ENCODE measurements around the gene STAT2.
"Not testable (repeated sequence)": the region's sequence is repeated elsewhere in the genome, so short reads cannot be mapped to it uniquely, and the experiment has no call there.

STAT2 gene

GRCh38 chr12:56333679-56334489 lies 26.0 kb downstream of the STAT2 start, which contains the start of gene PAN2:
Gene PAN2, minus strand, starts transcription at chr12:56334000. Its CDS starts 906 bp downstream, at chr12:56333094.
- peak; percentile 90 to 98 (median 96) for DNase-seq
- intact Hi-C loops (cut with DNase I): loop anchor here (5.0 kb wide), 1 partner anchor 133 kb away; the partner anchor contains the start of gene SPRYD4

- intact Hi-C loops (cut with DNase I): loop anchor here (5.0 kb wide), 1 partner anchor 134 kb away; the partner anchor contains the start of gene SPRYD4
These were observed 26.7 kb downstream of the STAT2 start for GRCh38 chr12:56333197-56333678.

GRCh38 chr12:56332512-56333196 lies 27.3 kb downstream of the STAT2 start:
- intact Hi-C loops (cut with DNase I): loop anchor here (5.0 kb wide), 1 partner anchor 135 kb away; the partner anchor contains the start of gene SPRYD4
- DNase-seq: no peak

More at GRCh38 chr12:56333197-56333678, 26.7 kb downstream of the STAT2 start:
- peak in 2 of 42 donors; percentile 15 to 58 for DNase-seq

- intact Hi-C loops (cut with DNase I): loop anchor here (5.0 kb wide), 1 partner anchor 136 kb away; the partner anchor contains the start of gene SPRYD4
- no peak for DNase-seq
These were observed 28.9 kb downstream of the STAT2 start for GRCh38 chr12:56330936-56331490.

- intact Hi-C loops (cut with DNase I): no loop called here
- no peak for DNase-seq
These were observed 33.4 kb downstream of the STAT2 start for GRCh38 chr12:56326533-56326932.

- no peak for DNase-seq
- intact Hi-C loops (cut with DNase I): no loop called here
These were observed 33.8 kb downstream of the STAT2 start for GRCh38 chr12:56326126-56326525.

- DNase-seq: no peak
- intact Hi-C loops (cut with DNase I): no loop called here
These were observed 35.7 kb downstream of the STAT2 start for GRCh38 chr12:56324206-56324605.

GRCh38 chr12:56321610-56322009 lies 38.3 kb downstream of the STAT2 start:
- DNase-seq; intact Hi-C loops (cut with DNase I): not testable (repeated sequence)

GRCh38 chr12:56321027-56321426 lies 38.9 kb downstream of the STAT2 start:
- intact Hi-C loops (cut with DNase I): no loop called here
- no peak for DNase-seq

GRCh38 chr12:56317675-56318074 lies 42.2 kb downstream of the STAT2 start:
- no peak for DNase-seq
- intact Hi-C loops (cut with DNase I): no loop called here

- peak; percentile 83 to 99 (median 92) for DNase-seq
- intact Hi-C loops (cut with DNase I): no loop called here
These were observed 44.1 kb downstream of the STAT2 start, which contains the start of gene CNPY2 for GRCh38 chr12:56315622-56316473. Gene CNPY2, minus strand, starts transcription at chr12:56315988. Its CDS starts 771 bp downstream, at chr12:56315217.

GRCh38 chr12:56315249-56315621 lies 44.7 kb downstream of the STAT2 start:
- peak in 39 of 42 donors; percentile 22 to 85 (median 62) for DNase-seq
- intact Hi-C loops (cut with DNase I): no loop called here

- DNase-seq: no peak
- intact Hi-C loops (cut with DNase I): no loop called here
These were observed 48.9 kb downstream of the STAT2 start for GRCh38 chr12:56311003-56311402.

GRCh38 chr12:56308714-56309113 lies 51.2 kb downstream of the STAT2 start:
- no peak for DNase-seq
- intact Hi-C loops (cut with DNase I): no loop called here

- intact Hi-C loops (cut with DNase I): no loop called here
These were observed 52.5 kb downstream of the STAT2 start for GRCh38 chr12:56307221-56307965.

GRCh38 chr12:56304872-56305590 lies 54.9 kb downstream of the STAT2 start:
- intact Hi-C loops (cut with DNase I): no loop called here
- DNase-seq: no peak

More at GRCh38 chr12:56307221-56307965, 52.5 kb downstream of the STAT2 start:
- DNase-seq: no peak

- intact Hi-C loops (cut with DNase I): no loop called here
- DNase-seq: no peak
These were observed 55.6 kb downstream of the STAT2 start for GRCh38 chr12:56304276-56304675.

All from head of caudate nucleus (tissue), 42 donors.